DOHH2 (cell line): ENCODE results near the gene EBP.

ENCODE experiments used
- H3F3A ChIP-seq: fragments of 200-600 bp; sonication (generic), shearing (Covaris generic); 2 replicates; pipeline ENCODE4 v1.6.0; 2016; ENCODE audit warnings: antibody characterized with exemption, mild to moderate bottlenecking; ENCODE audit not compliant: control insufficient read depth, insufficient read depth
- H3K27ac ChIP-seq: fragments of 200-600 bp; sonication (generic); 2 replicates; pipeline ENCODE4 v1.5.1; 2014; ENCODE audit warnings: low read depth, mild to moderate bottlenecking, low read length, moderate library complexity
- H3K27me3 ChIP-seq: fragments of 200-600 bp; sonication (generic); 2 replicates; pipeline ENCODE4 v1.6.1; 2014; ENCODE audit warnings: mild to moderate bottlenecking, low read length, mixed read lengths; ENCODE audit not compliant: control insufficient read depth
- H3K36me3 ChIP-seq: fragments of 200-600 bp; sonication (generic); 2 replicates; pipeline ENCODE4 v1.6.1; 2014; ENCODE audit warnings: mild to moderate bottlenecking, low read length, moderate library complexity, mixed read lengths; ENCODE audit not compliant: control insufficient read depth
- H3K4me1 ChIP-seq: fragments of 200-600 bp; sonication (generic); 2 replicates; pipeline ENCODE4 v1.6.1; 2014; ENCODE audit warnings: mild to moderate bottlenecking, low read length, mixed read lengths; ENCODE audit not compliant: control insufficient read depth
- H3K4me2 ChIP-seq: fragments of 200-600 bp; sonication (generic); 2 replicates; pipeline ENCODE4 v1.6.0; 2014; ENCODE audit warnings: mild to moderate bottlenecking, low read length, moderate library complexity
- H3K4me3 ChIP-seq: fragments of 200-600 bp; sonication (generic); 2 replicates; pipeline ENCODE4 v1.5.1; 2014; ENCODE audit warnings: mild to moderate bottlenecking, low read length, mixed read lengths
- H3K79me2 ChIP-seq: fragments of 200-600 bp; sonication (generic); 2 replicates; pipeline ENCODE4 v1.6.1; 2014; ENCODE audit warnings: mild to moderate bottlenecking, low read length, mixed read lengths; ENCODE audit not compliant: control insufficient read depth
- H3K9me2 ChIP-seq: fragments of 200-600 bp; sonication (generic); replicated peaks from 2 replicates; pipeline ENCODE4 v1.6.1; 2014; ENCODE audit warnings: mild to moderate bottlenecking, low read length, mixed read lengths; ENCODE audit not compliant: control insufficient read depth
- H3K9me3 ChIP-seq: fragments of 200-600 bp; sonication (generic); 2 replicates; pipeline ENCODE4 v1.6.1; 2014; ENCODE audit warnings: antibody characterized with exemption, low read length, mixed read lengths; ENCODE audit not compliant: control insufficient read depth, insufficient read depth
- H4K20me1 ChIP-seq: fragments of 200-600 bp; sonication (generic); 2 replicates; pipeline ENCODE4 v1.6.0; 2014; ENCODE audit warnings: low read depth, mild to moderate bottlenecking, antibody characterized with exemption, low read length, moderate library complexity; ENCODE audit not compliant: control insufficient read depth, insufficient read depth
- CTCF ChIP-seq: fragments of 200-600 bp; sonication (generic); IDR thresholded peaks from one replicate; pipeline ENCODE4 v1.5.1; 2014; ENCODE audit warnings: antibody characterized with exemption, mild to moderate bottlenecking, low read depth, low read length; ENCODE audit not compliant: poor library complexity, severe bottlenecking
- EZH2phosphoT487 ChIP-seq: fragments of 200-600 bp; sonication (generic); IDR thresholded peaks from 2 replicates; pipeline ENCODE4 v1.6.1; 2017; ENCODE audit warnings: borderline replicate concordance, mild to moderate bottlenecking, antibody characterized with exemption, low read length, moderate library complexity, mixed read lengths

Gene EBP

GRCh38 chrX:48497871-48498270 is 23.7 kb upstream of the EBP start:
- H3K79me2 ChIP-seq = no peaks in the 10 kb centered on the region
- no peaks in the 10 kb centered on the region for H3K9me3 ChIP-seq
- H3K4me2 ChIP-seq = no peak overlapping the region
- no peaks in the 10 kb centered on the region for H4K20me1 ChIP-seq
- no peaks in the 10 kb centered on the region for H3K4me1 ChIP-seq
- H3K9me2 ChIP-seq = no peaks in the 10 kb centered on the region
- no peaks in the 10 kb centered on the region for H3F3A ChIP-seq
- TF ChIP-seq EZH2phosphoT487 (no peak), CTCF (no peak)
- no peak overlapping the region for H3K27ac ChIP-seq
- H3K4me3 ChIP-seq = no peak overlapping the region
- H3K36me3 ChIP-seq = no peaks in the 10 kb centered on the region
- H3K27me3 ChIP-seq = 0 out of 2 replicates have a peak, but pooled peaks cover 2% of the 10 kb centered on the region

- no peaks in the 10 kb centered on the region for H3K36me3 ChIP-seq
- no peak overlapping the region for H3K4me3 ChIP-seq
- H3K79me2 ChIP-seq = no peaks in the 10 kb centered on the region
- no peaks in the 10 kb centered on the region for H3K9me2 ChIP-seq
- no peaks in the 10 kb centered on the region for H3F3A ChIP-seq
- peaks cover 3% of the 10 kb centered on the region; the same call in 1 of the 2 replicates for H3K27me3 ChIP-seq
- no peak for TF ChIP-seq EZH2phosphoT487
- no peak for TF ChIP-seq CTCF
- no peaks in the 10 kb centered on the region for H4K20me1 ChIP-seq
- H3K27ac ChIP-seq = no peak overlapping the region
- no peaks in the 10 kb centered on the region for H3K4me1 ChIP-seq
- H3K4me2 ChIP-seq = no peak overlapping the region
- H3K9me3 ChIP-seq = no peaks in the 10 kb centered on the region
Measured at GRCh38 chrX:48498374-48498809, 23.2 kb upstream of the EBP start.

- no peaks in the 10 kb centered on the region for H3K9me3 ChIP-seq
Measured at GRCh38 chrX:48504261-48504660, 17.3 kb upstream of the EBP start.

More at GRCh38 chrX:48504261-48504660, 17.3 kb upstream of the EBP start:
- Histone ChIP-seq H3K4me3 (no peak overlapping the region), H3K36me3 (no peaks in the 10 kb centered on the region), H3K4me2 (no peak overlapping the region), H3K79me2 (no peaks in the 10 kb centered on the region), H3K9me2 (no peaks in the 10 kb centered on the region), H3K4me1 (peaks cover 7% of the 10 kb centered on the region), H3K27ac (no peak overlapping the region), H4K20me1 (no peaks in the 10 kb centered on the region), H3F3A (no peaks in the 10 kb centered on the region), H3K27me3 (peaks cover 11% of the 10 kb centered on the region; the same call in 1 of the 2 replicates)
- TF ChIP-seq CTCF (no peak), EZH2phosphoT487 (no peak)
